Measurements from ENCODE around the gene ARSB.

The ARSB gene

GRCh38 chr5:78919796-78920195 is 65.3 kb downstream of the ARSB start:
- Histone ChIP-seq H3K4me3 (replicated peaks; ENCODE audit: insufficient read depth, low read length) (no peak overlapping the region), H3K27me3 (ENCODE audit: insufficient read depth, poor library complexity, severe bottlenecking) (no peaks in the 10 kb centered on the region), H3K27ac (replicated peaks) (no peak overlapping the region)
- DNase-seq (ENCODE audit: low read depth in 1 of 2, low spot score in 1 of 2): no peak
- no peak for TF ChIP-seq CTCF (IDR thresholded peaks at IDR 0.05; ENCODE audit: insufficient read depth, low read length)
- TF ChIP-seq GABPA (IDR thresholded peaks at IDR 0.05; ENCODE audit: low read depth): no peak
- TF ChIP-seq POLR2AphosphoS5 (IDR thresholded peaks at IDR 0.05; ENCODE audit: low read depth): no peak

- no peak overlapping the region for H3K27ac ChIP-seq (replicated peaks)
- TF ChIP-seq GABPA (IDR thresholded peaks at IDR 0.05; ENCODE audit: low read depth) (no peak), SPI1 (IDR thresholded peaks at IDR 0.05; ENCODE audit: borderline replicate concordance, low read depth) (no peak), CTCF (IDR thresholded peaks at IDR 0.05; ENCODE audit: insufficient read depth, low read length) (no peak), POLR2AphosphoS5 (IDR thresholded peaks at IDR 0.05; ENCODE audit: low read depth) (no peak)
- TF ChIP-seq, protein P1, sequence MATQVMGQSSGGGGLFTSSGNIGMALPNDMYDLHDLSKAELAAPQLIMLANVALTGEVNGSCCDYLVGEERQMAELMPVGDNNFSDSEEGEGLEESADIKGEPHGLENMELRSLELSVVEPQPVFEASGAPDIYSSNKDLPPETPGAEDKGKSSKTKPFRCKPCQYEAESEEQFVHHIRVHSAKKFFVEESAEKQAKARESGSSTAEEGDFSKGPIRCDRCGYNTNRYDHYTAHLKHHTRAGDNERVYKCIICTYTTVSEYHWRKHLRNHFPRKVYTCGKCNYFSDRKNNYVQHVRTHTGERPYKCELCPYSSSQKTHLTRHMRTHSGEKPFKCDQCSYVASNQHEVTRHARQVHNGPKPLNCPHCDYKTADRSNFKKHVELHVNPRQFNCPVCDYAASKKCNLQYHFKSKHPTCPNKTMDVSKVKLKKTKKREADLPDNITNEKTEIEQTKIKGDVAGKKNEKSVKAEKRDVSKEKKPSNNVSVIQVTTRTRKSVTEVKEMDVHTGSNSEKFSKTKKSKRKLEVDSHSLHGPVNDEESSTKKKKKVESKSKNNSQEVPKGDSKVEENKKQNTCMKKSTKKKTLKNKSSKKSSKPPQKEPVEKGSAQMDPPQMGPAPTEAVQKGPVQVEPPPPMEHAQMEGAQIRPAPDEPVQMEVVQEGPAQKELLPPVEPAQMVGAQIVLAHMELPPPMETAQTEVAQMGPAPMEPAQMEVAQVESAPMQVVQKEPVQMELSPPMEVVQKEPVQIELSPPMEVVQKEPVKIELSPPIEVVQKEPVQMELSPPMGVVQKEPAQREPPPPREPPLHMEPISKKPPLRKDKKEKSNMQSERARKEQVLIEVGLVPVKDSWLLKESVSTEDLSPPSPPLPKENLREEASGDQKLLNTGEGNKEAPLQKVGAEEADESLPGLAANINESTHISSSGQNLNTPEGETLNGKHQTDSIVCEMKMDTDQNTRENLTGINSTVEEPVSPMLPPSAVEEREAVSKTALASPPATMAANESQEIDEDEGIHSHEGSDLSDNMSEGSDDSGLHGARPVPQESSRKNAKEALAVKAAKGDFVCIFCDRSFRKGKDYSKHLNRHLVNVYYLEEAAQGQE (IDR thresholded peaks at IDR 0.05; ENCODE audit: insufficient replicate concordance, low read depth): no peak
- no peak overlapping the region for H3K4me3 ChIP-seq (replicated peaks; ENCODE audit: insufficient read depth, low read length)
- no peak for DNase-seq (ENCODE audit: low read depth in 1 of 2, low spot score in 1 of 2)
- no peaks in the 10 kb centered on the region for H3K27me3 ChIP-seq (ENCODE audit: insufficient read depth, poor library complexity, severe bottlenecking)
These were observed 69.1 kb downstream of the ARSB start for GRCh38 chr5:78916044-78916443.

DNA sequence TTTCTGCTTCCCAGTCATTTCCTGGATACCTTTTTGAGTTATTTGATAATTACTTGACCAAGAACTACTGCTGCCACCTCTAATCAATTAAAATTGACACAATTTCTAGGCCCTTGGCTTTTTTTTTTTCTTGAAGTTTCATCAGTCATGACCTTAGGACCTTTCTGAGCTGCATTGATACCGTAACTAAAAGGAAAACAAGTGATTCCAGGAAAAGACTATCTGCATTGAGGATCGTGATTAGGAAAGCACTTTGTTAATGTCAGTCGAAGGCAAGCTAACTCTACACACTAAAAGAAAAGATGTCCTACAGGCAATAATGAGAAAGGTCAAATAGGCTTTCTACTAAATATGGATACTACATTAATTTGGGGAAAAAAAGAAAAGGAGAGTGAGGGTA is 69.9 kb downstream of the ARSB start:
- Histone ChIP-seq H3K27ac (replicated peaks) (no peak overlapping the region), H3K4me3 (replicated peaks; ENCODE audit: insufficient read depth, low read length) (no peak overlapping the region), H3K27me3 (ENCODE audit: insufficient read depth, poor library complexity, severe bottlenecking) (no peaks in the 10 kb centered on the region)
- no peak for TF ChIP-seq CTCF (IDR thresholded peaks at IDR 0.05; ENCODE audit: insufficient read depth, low read length)
- no peak for TF ChIP-seq SPI1 (IDR thresholded peaks at IDR 0.05; ENCODE audit: borderline replicate concordance, low read depth)
- TF ChIP-seq GABPA (IDR thresholded peaks at IDR 0.05; ENCODE audit: low read depth): no peak
- no peak for TF ChIP-seq POLR2AphosphoS5 (IDR thresholded peaks at IDR 0.05; ENCODE audit: low read depth)
- TF ChIP-seq, protein P1 (IDR thresholded peaks at IDR 0.05; ENCODE audit: insufficient replicate concordance, low read depth): no peak
- no peak for DNase-seq (ENCODE audit: low read depth in 1 of 2, low spot score in 1 of 2)

- no peaks in the 10 kb centered on the region for H3K27me3 ChIP-seq (ENCODE audit: insufficient read depth, poor library complexity, severe bottlenecking)
- no peak overlapping the region for H3K27ac ChIP-seq (replicated peaks)
- TF ChIP-seq POLR2AphosphoS5 (IDR thresholded peaks at IDR 0.05; ENCODE audit: low read depth) (no peak), GABPA (IDR thresholded peaks at IDR 0.05; ENCODE audit: low read depth) (no peak), CTCF (IDR thresholded peaks at IDR 0.05; ENCODE audit: insufficient read depth, low read length) (no peak), SPI1 (IDR thresholded peaks at IDR 0.05; ENCODE audit: borderline replicate concordance, low read depth) (no peak)
- TF ChIP-seq, protein P1 (IDR thresholded peaks at IDR 0.05; ENCODE audit: insufficient replicate concordance, low read depth): no peak
- DNase-seq (ENCODE audit: low read depth in 1 of 2, low spot score in 1 of 2): no peak
- no peak overlapping the region for H3K4me3 ChIP-seq (replicated peaks; ENCODE audit: insufficient read depth, low read length)
These were observed 72.3 kb downstream of the ARSB start for GRCh38 chr5:78912811-78913210.
